ENCODE results near the gene MED14.

DNA sequence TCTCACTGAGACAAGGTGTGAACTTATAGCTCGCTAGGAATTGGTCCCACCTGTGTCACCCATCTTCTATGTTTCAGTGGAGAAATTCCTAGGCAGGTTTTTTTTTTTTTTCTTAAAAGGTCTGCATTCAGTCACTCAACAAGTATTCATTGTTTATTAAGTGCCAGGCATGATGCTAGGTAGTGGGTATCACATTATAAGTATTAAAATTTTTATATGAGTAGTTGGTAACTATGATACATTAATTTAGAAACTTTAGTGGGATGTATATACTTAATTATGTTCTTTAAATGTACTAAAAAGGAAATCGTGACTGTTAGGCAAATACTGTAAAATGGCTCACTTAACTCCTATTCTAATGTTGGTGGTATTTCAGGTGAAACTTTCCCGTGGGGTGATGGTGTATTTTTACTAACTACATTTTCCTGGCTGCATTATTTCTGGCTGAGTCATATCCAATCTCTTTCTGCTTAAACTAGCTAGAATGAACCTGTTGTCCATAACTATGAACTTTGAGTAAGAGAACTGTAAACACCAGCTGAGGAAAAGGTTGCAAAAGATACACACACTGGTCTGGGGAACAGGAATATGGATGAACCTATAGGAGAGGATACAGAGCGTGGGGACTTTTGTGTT is 49.3 kb upstream of the MED14 start:
- TF ChIP-seq, protein P1, sequence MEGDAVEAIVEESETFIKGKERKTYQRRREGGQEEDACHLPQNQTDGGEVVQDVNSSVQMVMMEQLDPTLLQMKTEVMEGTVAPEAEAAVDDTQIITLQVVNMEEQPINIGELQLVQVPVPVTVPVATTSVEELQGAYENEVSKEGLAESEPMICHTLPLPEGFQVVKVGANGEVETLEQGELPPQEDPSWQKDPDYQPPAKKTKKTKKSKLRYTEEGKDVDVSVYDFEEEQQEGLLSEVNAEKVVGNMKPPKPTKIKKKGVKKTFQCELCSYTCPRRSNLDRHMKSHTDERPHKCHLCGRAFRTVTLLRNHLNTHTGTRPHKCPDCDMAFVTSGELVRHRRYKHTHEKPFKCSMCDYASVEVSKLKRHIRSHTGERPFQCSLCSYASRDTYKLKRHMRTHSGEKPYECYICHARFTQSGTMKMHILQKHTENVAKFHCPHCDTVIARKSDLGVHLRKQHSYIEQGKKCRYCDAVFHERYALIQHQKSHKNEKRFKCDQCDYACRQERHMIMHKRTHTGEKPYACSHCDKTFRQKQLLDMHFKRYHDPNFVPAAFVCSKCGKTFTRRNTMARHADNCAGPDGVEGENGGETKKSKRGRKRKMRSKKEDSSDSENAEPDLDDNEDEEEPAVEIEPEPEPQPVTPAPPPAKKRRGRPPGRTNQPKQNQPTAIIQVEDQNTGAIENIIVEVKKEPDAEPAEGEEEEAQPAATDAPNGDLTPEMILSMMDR (IDR thresholded peaks at IDR 0.05; ENCODE audit: poor library complexity) = no peak
- no peak for TF ChIP-seq EZH2phosphoT487 (IDR thresholded peaks at IDR 0.05; ENCODE audit: low read depth, severe bottlenecking, unreplicated experiment)
- no peak for TF ChIP-seq EZH2 (IDR thresholded peaks at IDR 0.05; ENCODE audit: borderline replicate concordance)
